NCI-H748 (cell line): ENCODE results near the gene PRUNE2.
"Not testable (repeated sequence)": the region's sequence is repeated elsewhere in the genome, so short reads cannot be mapped to it uniquely, and the experiment has no call there.

ENCODE experiments used
- DNase-seq: peaks from one replicate; lab custom pipeline; 2025; ENCODE audit not compliant: unreplicated experiment; lab: John Stamatoyannopoulos, UW

The PRUNE2 gene

DNA sequence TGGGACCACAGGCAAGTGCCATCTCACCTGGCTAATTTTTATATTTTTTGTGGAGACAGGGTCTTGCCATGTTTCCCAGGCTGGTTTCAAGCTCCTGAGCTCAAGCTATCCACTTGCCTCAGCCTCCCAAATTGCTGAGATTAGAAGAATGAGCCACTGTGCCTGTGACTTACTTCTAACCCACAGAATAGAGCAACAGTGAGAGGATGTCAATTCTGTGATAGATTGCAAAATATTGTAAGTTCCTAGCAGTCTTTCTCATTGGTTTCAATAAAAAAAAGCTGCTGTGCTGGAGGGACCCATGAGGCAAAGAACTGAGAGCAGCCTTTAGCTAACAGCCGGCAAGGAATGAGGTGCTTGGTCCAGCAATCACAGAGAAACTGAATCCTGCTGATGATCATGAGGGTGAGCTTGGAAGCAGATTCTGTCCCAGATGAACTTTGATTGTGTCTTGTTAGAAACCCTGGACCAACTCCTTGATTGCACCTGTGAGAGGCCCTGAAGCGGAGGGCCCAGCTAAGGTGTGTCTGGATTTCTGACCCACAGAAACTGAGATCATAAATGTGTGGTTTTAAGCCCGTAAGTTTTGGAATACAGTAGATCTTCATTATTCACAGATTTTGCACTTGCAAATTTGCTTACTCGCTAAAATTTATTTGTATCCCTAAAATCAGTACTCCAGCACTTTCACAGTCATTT is 297.2 kb downstream of the PRUNE2 start:
- DNase-seq: no peak

DNA sequence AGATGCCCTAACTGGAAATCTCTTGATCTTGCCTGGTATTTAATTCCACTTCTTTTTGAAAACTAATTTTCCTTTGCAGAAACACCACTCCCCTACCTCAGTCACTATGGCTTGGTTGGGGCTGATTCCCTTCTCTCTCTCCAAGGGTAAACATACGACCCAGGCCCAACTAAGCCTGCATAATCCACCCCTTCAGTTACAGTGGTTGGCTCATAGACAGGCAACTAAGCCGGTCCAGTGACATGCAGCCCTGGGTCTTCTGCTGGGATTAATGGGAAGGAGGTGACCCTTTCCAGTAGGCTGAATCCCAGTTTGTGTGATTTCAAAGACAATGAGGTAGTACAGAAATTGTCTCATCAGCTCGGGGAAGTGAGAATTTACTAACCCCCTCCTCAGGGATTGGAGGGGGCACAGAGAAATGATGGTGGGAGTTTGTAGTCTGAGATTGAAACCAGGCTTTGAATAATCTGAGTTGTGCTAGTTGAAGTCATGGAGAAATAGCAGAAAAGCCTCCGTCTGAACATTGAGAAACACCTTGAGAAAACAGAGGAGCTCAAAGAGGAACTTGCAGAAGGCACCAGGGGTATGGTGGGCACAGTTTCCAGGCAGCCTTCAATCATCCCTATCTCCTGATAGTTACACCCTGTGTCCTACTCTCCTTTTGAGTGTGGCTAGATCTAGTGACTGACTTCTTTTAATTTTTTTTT is 298.0 kb downstream of the PRUNE2 start:
- no peak for DNase-seq

DNA sequence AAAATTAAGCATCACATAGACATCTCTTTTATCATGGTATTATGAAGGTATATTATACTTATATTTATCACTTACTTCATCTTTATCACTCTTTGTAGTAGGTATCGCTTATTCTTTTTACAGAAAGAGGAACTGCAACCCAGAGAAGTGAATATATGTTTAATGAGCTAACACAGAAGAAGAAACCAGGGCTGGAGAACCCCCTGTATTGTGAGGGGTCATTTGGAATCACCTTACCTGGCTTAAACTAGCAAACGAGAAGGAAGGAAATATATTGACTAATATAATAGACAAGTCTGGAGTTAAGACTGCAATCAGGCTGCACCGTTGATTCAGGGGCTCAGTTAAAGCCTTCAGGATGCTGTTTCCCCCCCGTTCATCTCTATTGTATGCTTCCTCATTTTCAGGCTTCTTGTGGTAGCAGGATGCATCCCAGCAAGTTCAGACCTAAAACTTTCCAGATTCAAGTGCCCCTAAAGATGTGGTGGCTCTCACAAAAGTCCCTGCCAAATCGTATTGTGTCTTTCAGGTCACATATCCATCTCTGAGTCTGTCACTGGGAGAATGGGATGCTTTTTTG is 300.5 kb downstream of the PRUNE2 start:
- no peak for DNase-seq

DNA sequence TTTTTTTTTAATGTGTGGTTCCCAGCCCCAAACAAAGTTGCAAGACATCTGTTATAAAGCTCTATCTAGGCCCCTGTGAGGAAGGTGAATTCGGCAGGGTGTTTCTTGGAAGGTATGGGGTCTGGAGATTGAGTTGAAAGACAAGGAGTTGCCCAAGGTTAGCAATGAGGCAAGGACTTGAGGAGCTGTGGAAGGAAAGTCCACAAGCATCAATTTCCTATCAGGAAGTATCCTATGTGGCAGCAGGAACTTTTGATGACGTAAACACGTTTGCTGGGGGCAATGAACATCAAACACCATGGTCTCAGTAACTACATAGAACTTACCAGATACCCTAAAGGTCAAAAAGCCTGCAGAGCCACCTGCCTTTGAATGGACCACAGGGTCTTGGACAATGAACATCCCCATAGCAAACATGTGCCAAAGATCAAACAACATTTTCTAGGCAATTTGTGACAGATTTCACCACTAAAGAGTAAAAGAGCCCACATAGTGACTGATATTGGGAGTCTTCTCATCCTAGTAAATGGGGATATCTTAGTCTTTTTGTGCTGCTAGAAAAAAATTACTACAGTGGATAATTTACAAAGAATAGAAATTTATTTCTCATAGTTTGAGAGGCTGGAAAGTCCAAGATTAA is 301.9 kb downstream of the PRUNE2 start:
- DNase-seq: no peak

DNA sequence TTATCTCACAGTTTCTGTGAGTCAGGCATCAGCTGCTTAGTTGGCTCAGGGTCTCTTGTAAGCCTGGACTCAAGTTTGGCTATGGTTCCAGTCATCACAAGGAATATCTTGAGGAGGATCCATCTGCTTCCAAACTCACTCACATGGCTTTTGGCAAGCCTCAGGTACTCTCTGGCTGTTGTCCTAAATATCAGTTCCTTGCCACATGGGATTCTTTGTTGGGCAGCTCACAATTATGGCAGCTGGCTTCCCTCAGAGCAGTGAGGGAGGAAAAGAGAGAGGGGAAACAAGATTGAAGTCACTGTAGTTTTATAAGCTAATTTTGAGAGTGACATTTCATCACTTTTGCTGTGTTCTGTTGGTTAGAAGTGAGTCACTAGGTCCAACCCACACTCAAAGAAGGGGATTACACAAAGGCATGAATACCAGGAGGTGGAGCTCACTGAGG is 302.4 kb downstream of the PRUNE2 start:
- no peak for DNase-seq

DNA sequence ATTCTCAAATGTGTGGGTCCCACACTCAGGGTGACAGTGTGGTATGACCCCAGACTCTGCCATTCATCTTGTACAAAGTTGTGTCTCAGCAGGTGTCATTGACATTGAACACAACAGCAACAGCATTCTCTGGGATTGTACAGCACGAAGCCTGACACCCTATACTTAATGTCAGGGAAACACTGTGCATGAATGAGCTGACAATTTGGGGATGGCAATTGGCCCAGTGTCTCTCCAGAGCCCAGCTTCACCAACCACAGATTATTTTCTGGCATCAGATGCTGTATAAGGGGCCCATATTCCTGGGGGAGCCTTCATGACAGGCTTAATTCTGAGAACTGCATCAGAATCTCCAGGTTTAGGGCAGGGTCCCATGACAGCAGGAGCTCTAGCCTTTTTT is 303.7 kb downstream of the PRUNE2 start:
- no peak for DNase-seq

DNA sequence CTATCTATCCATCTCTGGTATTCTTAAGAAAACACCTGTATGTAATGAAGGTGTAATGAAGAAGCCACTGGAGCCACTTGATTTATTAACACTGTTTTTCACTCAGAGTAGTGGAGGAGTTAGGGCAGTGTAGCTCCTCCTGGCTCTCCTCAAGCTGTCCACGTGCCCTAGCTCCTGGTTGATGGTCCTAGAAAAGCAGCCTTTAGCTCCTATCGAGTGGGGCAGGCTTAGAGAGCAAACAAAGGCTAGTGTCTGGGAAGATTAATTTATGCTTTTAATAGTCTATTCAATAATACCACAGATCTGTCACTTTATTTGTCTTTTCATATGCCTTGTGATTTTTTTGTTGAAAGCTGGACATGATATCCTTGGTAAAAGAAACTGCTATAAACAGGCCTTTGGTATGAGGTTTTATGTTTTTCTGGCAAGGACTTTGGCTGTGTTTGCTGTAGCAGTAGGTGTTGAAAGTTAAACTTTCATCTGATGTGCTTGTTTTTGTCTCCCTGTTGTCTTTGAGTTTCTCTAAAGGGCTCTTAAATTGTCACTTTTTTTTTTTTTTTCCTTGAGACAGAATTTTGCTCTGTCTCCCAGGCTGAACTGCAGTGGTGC is 305.8 kb downstream of the PRUNE2 start:
- DNase-seq: no peak

DNA sequence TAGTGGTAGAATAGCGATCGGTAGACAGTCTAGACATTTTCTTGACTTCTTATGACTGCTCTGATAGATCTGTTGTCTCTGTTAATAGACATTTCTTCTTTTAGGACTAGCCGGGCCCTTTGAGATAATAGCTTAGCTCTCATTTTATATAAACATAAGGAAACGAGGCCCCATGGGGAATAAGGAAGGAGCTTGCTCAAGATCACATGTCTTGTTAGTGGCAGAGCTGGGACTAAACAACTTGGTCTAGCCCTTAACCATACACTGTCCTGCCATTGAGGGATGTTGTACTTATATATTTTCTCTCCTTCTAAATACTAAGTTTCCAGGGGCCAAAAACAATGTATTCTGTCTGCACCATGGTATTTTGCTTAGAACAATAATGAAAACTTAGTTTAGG is 306.9 kb downstream of the PRUNE2 start:
- no peak for DNase-seq

DNA sequence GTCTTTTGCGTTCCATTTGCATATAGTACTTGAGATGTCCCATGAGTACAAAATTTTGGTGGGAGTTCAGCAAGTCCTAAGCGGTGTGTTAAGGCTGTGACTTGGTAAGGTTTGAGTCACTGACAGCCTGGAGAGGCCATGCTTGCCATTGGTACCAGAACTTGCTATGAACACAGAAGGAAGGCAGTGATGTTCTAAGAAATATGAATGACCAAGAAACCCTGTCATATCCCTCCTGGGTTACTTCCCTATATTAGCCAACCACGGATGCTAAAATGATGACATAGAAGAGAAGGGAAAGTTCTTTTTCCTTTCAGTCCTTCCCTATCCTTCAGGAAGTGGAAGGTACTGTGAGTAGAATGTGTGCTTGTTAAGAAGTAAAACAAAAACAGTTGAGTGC is 310.3 kb downstream of the PRUNE2 start:
- no peak for DNase-seq

DNA sequence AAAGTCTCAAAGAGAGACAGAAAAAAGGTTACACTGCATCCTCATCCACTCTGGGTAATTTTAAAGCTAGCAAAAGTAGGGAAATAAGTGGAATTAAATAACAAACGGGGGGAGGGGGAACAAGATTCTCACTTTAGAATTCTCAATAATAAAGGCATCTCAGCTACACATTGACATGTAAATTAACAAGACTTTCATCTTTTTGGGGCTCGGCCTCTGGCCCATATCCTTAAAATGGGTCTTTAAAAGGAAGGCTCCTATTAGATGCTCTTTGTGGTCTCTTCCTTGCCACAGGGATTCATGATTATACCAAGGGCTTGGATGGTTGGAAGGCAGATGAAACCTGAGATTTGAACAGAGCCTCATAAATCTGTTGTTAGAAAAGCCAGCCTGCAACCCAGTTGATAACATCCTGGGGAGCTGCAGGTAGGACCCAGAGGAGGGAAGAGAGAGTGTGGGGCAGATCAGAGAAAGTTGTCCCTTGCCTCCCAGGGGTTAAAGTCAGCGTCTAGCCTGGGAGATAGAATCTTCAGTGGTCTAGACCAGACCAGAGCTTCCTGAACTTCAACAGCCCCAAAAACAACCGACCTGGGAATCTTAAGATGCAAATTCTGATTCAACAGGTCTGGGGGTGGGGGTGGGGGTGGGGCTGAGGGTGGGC is 311.0 kb downstream of the PRUNE2 start:
- DNase-seq: no peak

DNA sequence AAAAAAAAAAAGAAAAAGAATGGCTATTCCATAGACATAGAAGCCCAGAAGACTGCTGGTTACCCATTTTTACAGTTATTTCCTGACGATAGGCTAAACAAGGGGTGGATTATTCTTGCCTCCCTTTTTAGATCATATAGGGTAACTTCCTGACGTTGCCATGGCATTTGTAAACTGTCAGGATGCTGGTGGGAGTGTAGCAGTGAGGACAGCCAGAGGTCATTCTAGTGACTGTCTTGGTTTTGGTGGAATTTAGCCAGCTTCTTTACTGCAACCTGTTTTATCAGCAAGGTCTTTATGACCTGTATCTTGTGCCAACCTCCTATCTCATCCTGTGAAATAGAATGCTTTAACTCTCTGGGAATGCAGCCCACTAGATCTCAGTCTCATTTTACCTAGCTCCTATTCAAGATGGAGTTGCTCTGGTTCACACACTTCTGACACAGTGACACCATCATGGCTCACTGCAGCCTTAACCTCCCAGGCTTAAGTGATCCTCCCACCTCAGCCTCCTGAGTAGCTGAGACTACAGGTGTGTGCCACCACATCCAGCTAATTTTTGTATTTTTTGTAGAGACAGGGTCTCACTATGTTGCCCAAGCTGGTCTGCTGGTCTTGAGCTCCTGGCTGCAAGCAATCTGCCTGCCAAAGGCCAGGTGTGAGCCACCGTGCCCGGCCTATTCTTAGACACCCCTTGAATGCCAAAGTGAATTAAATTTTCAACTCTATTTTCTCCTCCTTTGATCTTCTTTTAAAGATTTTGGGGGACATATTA is 311.8 kb downstream of the PRUNE2 start:
- not testable (repeated sequence) for DNase-seq

DNA sequence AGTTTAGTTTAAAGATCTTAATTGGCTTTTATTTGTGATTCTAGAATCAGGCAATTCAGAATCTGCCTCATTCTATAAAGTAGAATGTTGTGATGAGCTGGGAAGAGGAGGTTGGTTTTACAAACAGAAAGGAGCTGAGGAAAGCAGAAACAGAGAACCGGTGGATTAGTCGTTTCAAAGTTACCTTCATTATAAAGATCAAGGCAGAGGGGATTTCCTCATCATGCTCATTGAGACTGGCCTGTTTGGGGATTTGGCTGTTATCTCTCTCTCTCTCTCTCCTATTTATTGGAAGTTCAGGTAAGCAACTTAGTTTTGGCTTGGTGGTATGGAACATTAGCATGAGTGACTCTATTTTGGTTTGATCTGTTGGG is 313.0 kb downstream of the PRUNE2 start:
- no peak for DNase-seq

DNA sequence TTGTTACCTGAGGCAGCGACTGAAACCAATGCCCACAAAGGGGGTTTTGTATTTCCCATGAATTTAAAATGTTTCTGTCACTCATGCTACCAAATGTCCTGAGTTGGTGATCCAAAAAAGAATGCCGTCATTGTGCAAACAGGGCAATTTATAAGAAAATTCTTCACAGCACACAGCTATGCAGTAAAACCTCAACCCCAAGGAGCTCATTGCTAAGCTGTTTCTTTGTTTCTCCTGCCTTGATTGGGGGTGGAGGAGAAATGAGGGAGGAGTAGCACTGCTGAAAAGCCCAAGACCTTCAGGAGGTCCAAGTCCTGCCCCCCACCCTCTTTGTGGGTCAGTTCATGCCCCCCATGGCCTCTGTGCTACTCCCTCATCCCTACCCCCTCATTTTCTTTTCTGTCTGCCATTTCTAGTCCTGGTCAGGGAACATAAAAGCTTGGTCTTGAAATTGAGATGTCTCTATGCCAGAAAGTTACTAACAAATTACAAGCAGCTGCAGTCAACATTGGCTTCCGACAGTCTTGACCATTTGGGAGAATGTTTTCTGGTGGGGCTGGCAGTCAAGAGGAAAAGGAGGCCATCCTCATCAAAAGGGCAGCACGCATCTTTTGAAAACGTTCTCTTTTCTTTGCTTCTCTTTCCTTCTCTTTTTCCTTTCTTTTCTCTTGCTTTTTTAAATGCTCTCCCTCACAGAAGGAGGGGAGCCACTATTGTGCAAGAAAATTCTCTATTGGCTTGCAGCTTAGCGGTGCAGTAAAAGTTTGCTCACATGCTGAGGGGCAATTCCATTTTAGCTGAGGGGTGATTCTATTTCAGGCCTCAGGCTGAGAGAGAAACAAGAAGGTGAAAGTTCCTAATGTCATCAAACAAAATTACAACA is 313.6 kb downstream of the PRUNE2 start:
- no peak for DNase-seq

DNA sequence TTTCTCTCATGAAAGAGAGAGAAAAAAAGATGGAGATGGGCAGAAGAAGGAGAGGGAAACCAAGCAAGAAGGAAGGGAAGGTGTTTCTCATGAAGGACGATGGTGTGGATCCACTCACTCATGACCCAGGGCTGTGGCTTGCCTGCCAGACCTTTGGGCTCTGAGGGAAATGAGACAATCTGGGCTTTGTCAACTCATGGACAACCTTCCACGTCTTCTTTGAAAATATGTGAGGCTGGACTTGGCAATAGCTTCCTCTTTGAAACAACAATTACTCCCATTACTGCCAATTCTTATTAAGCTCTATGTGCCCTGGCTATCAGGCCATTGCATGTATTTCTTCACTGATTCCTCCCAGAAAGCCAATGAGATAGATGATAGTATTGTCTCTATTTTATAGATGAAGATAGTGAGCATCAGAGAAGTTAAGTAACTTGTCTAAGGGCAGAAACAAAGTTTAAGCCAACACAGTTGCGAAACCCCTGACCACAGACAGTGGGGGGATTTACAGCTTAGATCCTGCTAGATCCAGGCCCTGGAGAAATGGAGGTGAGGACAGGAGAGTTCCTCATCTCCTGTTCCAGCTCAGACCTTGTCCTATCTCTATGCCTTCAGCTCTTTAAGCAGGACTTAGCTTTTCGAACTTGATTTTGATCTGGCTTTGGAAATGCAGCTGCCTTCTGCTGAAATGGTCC is 314.5 kb downstream of the PRUNE2 start:
- no peak for DNase-seq

DNA sequence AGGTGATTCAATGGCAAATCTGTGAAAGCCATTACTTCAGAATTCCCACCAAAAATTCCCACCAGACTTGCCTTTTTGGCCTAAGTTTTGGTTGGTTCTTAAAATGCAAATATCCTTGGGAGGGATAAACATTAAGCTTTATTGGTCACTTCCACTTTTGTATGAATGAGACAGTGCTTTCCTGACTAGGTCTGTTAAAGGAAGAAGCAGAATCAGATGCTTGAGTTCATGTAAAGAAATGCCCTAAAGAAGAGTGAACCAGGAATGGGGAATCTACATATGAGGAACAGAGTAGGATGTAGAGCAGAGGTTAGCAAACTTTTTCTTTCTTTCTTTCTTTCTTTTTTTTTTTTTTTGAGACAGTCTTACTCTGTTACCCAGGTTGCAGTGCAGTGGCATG is 317.6 kb downstream of the PRUNE2 start:
- DNase-seq: no peak

DNA sequence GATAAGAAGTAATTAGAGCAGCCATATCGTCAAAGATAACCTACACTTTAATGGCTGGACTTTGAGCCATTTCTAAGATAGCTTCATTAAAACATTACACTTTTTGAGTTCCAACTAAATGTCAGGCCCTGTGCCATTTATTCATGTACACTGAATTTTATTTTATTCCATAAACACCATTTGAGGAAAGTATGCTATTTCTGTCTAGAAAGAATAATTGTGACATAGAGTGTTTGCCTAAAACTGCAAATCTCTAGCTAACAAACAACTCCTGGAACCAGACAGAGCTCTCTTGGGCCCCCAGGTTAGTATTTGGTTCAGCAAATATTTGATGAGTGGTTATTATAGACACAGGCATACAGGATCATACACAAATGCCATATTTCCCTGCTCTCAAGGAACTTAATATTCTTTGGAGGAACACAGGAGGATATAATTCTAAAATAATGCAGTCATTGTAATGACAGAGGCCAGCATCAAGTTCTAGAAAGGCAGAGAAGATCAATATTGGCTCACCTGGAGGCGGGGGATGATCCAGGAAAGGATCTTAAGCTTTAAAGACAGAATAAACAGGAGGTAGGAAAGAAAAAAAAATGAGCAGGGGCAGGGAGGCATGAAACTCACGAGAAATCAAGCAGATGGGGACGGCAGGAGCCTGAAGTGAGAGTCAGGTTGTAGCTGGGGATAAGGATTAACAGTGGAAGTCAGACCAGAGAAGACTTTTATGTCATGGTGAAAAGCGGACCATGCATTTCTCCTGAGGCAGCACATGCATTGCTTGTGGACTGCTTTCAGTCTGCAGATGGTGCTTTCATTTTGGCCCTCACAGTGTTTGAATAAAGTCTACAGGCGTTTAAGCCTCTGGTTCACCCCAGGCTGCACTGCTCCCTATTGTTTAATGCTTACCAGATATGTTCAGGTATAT is 319.3 kb downstream of the PRUNE2 start:
- peak; percentile 72 for DNase-seq
